ENCODE measurements around the gene CEP63.

CEP63 gene

DNA sequence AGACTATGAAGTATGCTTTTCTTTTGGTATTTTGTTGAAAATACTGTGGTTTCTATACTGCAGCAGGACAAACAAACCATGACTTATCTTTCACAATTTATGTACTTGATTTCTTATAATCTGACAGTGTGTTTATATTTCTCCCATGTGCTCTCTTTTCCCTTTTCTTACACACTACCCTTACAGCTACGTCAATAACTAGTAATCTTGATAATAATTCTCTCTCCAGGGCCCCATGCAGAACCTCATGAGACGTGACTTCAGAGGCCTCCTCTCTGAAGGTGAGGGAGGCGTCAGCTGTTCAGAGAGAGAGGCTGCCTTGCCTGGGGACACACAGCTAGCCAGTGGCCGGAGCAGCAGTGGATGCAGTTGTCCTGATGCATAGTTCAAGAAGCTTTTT, 129.1 kb downstream of the CEP63 start:
- TF ChIP-seq TAF1 (IDR thresholded peaks at IDR 0.05; ENCODE audit: borderline replicate concordance, low read depth, low read length), result no peak
- no peak for TF ChIP-seq POLR2AphosphoS5 (IDR thresholded peaks at IDR 0.05; ENCODE audit: low read depth, low read length)
- no peak for TF ChIP-seq POLR2A (IDR thresholded peaks at IDR 0.05; ENCODE audit: low read depth, low read length)
- FAIRE-seq (no peak), DNase-seq (ENCODE audit: insufficient read length) (no peak)

DNA sequence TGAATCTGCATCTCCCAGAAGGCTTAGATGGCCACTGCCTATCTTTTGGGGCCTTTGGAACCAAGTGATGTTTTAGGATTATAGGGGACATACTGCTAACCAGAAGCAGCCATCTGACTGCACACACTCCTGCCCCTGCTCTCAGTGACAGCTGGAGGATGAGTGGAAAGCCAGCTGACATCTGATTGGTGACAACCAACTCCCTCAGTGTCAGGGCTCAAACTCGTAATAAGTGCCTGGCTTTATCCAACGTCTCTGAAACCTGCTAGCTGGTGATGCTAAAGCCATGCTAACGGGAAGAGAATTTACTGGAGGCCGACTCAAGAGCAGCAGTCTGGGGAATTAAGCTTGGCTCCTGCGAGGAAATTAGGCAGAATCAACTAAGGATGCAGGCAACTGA, 129.9 kb downstream of the CEP63 start:
- TF ChIP-seq POLR2A (IDR thresholded peaks at IDR 0.05; ENCODE audit: low read depth, low read length) (no peak), TAF1 (IDR thresholded peaks at IDR 0.05; ENCODE audit: borderline replicate concordance, low read depth, low read length) (no peak), POLR2AphosphoS5 (IDR thresholded peaks at IDR 0.05; ENCODE audit: low read depth, low read length) (no peak)
- DNase-seq (ENCODE audit: insufficient read length) (no peak), FAIRE-seq (no peak)

DNA sequence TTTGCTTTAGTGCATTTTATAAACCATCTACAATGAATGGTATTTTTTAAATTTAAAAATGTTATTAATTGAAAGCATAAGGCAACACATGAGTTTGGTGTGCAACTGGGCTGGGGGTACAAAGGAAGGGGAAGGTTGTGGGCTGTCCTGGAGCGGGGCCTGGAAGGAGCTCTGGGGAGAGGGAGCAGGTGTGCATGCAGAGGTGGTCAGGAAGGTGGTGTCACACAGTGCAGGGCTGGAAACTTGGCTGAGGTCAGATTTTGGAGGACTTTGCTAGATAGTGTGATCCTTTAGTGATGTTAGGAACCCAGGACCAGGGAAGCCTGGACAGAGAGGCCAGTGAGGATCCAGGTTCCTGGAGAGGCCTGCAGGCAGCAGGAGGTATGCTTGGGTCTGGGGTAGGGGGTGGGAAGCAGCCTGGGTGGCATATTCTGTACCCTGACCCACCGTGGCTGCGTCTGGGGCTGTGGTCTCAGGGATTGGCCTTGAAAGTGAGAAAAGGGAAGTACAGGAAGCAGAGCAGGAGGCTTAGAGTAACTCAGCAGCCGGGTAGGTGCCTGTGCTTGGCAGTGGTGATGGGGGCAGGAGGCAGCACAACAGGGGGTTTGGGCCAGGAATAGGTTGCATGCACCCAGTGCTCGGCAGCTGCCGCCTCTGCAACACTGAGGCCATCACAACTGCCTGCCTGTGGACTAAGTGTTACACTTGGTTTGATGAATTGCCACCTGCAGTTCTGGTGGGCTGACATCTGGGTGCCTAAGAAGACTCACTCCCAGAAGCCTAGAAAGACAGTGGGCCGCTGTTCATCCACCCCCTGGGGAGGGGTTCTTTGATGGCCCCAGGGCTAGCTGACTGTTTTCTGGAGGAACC, 132.0 kb downstream of the CEP63 start:
- DNase-seq (ENCODE audit: insufficient read length) (no peak), FAIRE-seq (no peak)
- TF ChIP-seq POLR2A (IDR thresholded peaks at IDR 0.05; ENCODE audit: low read depth, low read length), result no peak
- no peak for TF ChIP-seq TAF1 (IDR thresholded peaks at IDR 0.05; ENCODE audit: borderline replicate concordance, low read depth, low read length)
- TF ChIP-seq POLR2AphosphoS5 (IDR thresholded peaks at IDR 0.05; ENCODE audit: low read depth, low read length), result no peak

DNA sequence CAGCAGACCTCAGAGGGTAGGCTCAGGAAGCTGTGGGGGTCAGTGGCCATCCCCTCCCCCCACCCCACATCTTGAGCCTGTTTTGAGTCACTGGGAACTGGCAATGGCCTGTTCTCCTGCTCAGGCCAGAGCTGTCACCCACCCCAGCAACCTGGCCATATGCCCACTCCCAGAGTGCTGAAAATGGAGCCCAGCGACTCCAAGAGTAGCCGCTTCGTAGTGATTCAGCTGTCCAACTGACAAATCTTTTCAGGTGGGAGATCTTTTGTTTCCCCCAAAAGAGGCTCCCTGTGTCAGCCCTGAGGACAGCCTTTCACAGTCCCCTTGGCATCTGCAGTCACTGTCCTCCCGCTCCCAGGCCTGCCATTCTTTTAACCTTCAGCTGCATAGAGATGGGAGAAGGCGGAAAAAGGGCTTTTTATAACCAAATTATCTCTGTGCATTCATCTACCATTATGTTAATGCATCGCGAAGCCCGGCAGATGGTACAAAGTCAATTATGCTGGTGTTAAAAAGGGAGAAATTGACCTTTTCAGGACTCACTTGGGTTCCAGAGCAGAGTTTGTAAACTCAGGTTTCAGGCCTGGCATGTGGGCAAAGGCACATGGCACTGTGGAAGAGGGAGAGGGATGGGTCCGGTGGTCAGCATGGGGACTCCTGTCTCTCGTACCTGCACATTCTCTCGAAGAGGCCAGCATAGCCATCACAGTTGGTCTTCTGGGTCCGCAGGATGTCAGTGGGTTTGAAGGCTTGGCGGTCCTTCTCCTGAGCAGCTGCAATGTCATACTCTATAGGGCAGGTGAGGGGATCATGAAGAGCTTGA, 132.8 kb downstream of the CEP63 start:
- DNase-seq (ENCODE audit: insufficient read length) (no peak), FAIRE-seq (no peak)
- TF ChIP-seq TAF1 (IDR thresholded peaks at IDR 0.05; ENCODE audit: borderline replicate concordance, low read depth, low read length) (no peak), POLR2AphosphoS5 (IDR thresholded peaks at IDR 0.05; ENCODE audit: low read depth, low read length) (no peak)

DNA sequence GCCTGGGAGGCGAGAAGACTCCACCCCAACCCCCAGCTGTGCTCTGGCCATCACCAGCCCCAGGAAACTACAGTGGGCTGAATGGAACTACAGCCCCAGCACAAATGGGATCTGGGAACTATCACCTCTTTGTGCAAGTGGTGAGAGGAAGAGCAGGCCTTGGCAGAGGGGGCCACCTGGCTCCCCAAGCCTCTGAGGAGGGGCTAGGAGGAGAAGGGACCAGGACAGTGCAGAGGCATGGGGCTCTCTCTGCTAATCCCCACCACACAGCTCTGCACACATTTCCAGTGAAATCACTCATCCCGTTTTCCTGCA, 133.4 kb downstream of the CEP63 start:
- FAIRE-seq, result no peak
- no peak for TF ChIP-seq POLR2AphosphoS5 (IDR thresholded peaks at IDR 0.05; ENCODE audit: low read depth, low read length)
- no peak for TF ChIP-seq TAF1 (IDR thresholded peaks at IDR 0.05; ENCODE audit: borderline replicate concordance, low read depth, low read length)
- no peak for TF ChIP-seq POLR2A (IDR thresholded peaks at IDR 0.05; ENCODE audit: low read depth, low read length)
- no peak for DNase-seq (ENCODE audit: insufficient read length)

DNA sequence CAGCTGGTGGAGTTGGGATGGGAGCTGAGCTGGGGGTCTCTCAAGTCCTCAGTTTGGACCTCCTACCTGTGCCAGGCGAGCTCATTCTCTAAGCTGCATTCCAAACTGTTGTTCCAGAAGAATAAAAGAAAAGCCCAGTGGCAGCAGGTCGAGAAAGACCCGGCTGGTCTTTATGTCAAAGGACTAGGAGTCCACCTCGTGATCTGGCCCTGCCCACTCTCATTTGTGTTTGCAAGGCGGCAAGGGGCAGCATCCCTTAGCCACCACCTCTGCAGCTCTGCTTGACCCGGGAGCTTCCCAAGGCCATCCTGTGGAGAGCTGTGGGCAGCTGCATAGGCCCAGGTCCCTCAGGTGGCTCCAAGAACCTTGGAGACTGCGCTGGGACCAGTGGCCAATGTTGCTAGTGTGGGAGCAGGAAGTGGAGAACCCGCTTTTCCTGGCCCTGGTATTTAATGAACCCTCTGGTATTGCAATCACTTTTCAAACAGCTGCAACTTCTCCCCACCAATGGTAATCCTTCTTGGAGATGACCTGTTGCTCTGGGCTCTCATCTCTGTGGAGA, 134.1 kb downstream of the CEP63 start:
- TF ChIP-seq POLR2A (IDR thresholded peaks at IDR 0.05; ENCODE audit: low read depth, low read length) (no peak), POLR2AphosphoS5 (IDR thresholded peaks at IDR 0.05; ENCODE audit: low read depth, low read length) (no peak), TAF1 (IDR thresholded peaks at IDR 0.05; ENCODE audit: borderline replicate concordance, low read depth, low read length) (no peak)
- DNase-seq (ENCODE audit: insufficient read length), result no peak
- FAIRE-seq, result no peak

DNA sequence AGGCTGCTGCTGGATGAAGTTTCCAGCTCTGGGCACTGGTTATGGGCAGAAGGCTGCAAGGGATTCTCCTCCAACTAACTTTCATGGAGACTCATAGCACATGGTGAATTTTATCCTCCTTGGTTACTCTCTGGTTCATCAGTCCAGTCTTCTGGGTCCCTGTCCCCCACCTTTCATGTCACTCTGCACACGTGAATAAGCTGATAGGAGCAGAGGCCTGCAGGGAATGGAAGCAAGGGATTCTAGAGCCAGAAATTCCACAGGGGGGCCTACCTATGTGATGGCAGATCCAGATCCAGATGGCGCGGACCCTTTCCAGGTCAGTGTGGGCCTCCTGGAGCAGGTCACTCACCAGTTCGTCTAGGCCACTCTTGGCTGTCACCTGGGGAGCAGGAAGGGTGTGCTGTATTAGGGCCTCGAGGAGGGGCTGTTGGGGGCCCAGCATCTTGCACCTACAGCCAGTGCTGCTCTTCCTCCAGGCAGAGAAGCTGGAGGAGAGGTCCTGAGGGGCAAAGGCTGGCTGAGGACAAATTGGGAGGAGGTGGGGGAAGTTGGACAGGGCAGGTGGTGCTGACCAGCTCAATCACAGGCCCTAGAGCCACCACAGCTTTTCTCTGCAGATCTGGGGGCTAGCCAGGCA, 134.7 kb downstream of the CEP63 start:
- no peak for FAIRE-seq
- no peak for DNase-seq (ENCODE audit: insufficient read length)
- TF ChIP-seq TAF1 (IDR thresholded peaks at IDR 0.05; ENCODE audit: borderline replicate concordance, low read depth, low read length), result no peak
- TF ChIP-seq POLR2A (IDR thresholded peaks at IDR 0.05; ENCODE audit: low read depth, low read length), result no peak
- TF ChIP-seq POLR2AphosphoS5 (IDR thresholded peaks at IDR 0.05; ENCODE audit: low read depth, low read length), result no peak

DNA sequence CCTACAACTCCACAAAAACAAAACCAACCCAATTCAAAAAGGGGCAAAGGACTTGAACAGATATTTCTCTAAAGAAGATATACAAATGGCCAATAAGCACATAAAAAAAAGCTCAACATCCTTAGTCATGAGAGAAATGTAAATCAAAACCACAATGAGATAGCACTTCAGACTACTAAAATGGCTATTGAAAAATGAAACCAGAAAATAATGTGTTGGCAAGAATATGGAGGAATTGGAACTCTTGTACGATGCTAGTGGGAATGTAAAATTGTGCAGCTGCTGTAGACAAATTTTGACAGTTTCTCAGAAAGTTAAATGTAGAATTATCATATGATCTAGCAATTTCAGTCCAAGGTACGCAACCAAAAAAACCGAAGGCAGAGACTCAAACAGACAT, 136.0 kb downstream of the CEP63 start:
- DNase-seq (ENCODE audit: insufficient read length), result no peak
- TF ChIP-seq TAF1 (IDR thresholded peaks at IDR 0.05; ENCODE audit: borderline replicate concordance, low read depth, low read length), result no peak
- TF ChIP-seq POLR2AphosphoS5 (IDR thresholded peaks at IDR 0.05; ENCODE audit: low read depth, low read length), result no peak
- no peak for TF ChIP-seq POLR2A (IDR thresholded peaks at IDR 0.05; ENCODE audit: low read depth, low read length)
- no peak for FAIRE-seq

DNA sequence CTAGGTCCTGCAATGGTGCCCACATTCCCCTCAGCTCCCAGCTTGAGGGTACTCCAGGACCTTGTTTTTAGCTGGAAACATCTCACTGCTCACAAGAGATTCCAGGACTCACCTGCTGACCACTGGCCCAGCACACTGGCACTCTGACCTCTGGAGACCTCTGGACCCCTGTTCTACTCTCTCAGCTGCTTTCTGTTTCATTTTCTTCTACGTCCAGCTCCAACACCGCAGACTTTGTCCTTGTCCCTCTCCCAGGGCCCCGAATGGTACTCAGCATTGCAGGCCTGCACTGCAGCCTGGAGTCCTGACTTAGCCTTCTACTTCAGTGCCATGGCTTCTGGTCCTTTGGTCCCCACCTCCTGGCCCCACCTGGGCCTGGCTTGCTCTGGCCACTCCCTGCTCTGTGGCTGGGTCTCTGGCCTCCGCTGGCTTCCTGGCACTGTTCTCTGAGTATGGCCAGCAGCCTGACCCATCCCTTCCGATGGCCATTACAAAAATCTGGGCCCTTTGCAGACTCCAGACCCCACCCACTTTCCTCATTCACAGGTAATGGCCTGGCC, 137.0 kb downstream of the CEP63 start:
- TF ChIP-seq POLR2AphosphoS5 (IDR thresholded peaks at IDR 0.05; ENCODE audit: low read depth, low read length) (no peak), TAF1 (IDR thresholded peaks at IDR 0.05; ENCODE audit: borderline replicate concordance, low read depth, low read length) (no peak), POLR2A (IDR thresholded peaks at IDR 0.05; ENCODE audit: low read depth, low read length) (no peak)
- no peak for FAIRE-seq
- DNase-seq (ENCODE audit: insufficient read length), result no peak

DNA sequence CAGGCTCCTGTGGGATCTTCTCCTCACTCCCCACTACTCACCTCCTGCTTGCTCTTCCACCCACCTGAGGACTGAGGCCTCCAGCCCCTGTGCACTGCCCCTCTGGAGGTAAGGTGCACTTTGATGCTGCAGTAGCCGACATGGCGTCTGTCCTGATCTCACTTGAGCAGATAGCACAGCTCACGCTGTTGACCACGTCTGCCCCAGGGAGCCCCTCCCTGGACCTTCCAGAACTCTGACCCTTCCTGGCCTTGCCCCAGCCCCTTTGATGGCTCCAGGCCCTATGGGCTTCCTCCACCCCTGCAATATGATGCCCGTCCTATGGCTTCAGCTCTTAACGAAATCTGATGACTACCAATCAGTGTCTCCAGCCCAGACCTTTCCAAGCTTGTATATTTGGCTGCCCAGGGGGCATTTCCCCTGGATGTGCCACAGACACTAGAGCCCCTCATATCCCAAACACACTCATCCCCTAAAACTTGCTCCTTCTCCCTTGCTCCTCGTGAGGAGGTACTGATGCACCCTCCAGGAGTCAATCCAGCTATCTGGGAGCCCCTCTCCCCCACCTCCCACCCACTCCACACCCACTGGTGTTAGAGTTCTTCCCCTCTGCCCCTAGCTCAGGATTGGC, 137.9 kb downstream of the CEP63 start:
- no peak for FAIRE-seq
- no peak for TF ChIP-seq POLR2A (IDR thresholded peaks at IDR 0.05; ENCODE audit: low read depth, low read length)
- TF ChIP-seq POLR2AphosphoS5 (IDR thresholded peaks at IDR 0.05; ENCODE audit: low read depth, low read length), result no peak
- no peak for TF ChIP-seq TAF1 (IDR thresholded peaks at IDR 0.05; ENCODE audit: borderline replicate concordance, low read depth, low read length)
- no peak for DNase-seq (ENCODE audit: insufficient read length)

Data from GM12892 (cell line).